Measurements from ENCODE around the gene PRPF39. TPM values are rescaled to one million over a fixed set of nuclear protein-coding genes. Genes with fewer than 3 reads are reported as not detected.

The PRPF39 gene
- total and polyA plus RNA-seq, 3 experiments from 2014 or later = 9.0 to 49.1 (median 48.6) TPM

DNA sequence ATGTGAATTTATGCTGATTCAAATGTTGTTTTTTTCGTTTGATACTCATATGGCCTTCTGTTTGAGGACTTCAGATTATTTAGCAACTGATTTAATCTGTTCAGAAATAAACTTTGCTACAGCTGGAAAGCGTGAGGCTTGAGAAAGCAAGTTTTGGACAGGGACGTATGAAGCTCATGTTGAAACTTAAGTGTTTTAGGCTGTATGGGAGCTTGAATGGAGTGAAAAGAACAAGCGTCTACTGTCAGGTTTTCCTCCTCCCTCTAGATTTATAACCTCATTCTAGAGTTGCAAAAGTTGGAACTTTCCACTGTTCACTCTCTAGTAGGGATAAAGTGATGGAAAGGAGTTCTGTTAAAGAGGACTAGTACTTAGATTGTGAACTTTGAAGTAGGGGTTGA lies 1.0 kb downstream of the PRPF39 start:
- ChIA-PET CTCF (no interaction called here), POLR2A (interaction anchor here (1.2 to 2.6 kb wide), 3 partner anchors 49 to 188 kb away, joined by 5 to 12 read pairs (median 7); partner anchors contain the start of genes FKBP3 and TOGARAM1)
- H3K9me3 ChIP-seq (ENCODE audit: low read length) = no peaks in the 10 kb centered on the region
- Mint-ChIP-seq H3K4me3 (peak overlapping the region; percentile 92 to 97 (median 96)), H3K27ac (peak overlapping the region; percentile 75 to 99 (median 95)), H3K27me3 (peaks cover 0 to 5% of the 10 kb centered on the region in 2 donors), H3K36me3 (peaks cover 0 to 19% (median 2%) of the 10 kb centered on the region in 3 donors), H3K9me3 (no peaks in the 10 kb centered on the region), H3K4me1 (peaks cover 53 to 61% (median 61%) of the 10 kb centered on the region in 3 donors)
- peak overlapping the region; percentile 89 for H3K27ac ChIP-seq (ENCODE audit: low read depth, low read length)
- H3K36me3 ChIP-seq (ENCODE audit: insufficient read depth, low read length) = no peaks in the 10 kb centered on the region
- no peak for DNase-seq
- H3K4me1 ChIP-seq (ENCODE audit: insufficient read depth, low read length) = peaks cover 44% of the 10 kb centered on the region
- peak overlapping the region; percentile 90 for H3K4me3 ChIP-seq (ENCODE audit: low read length)
- H3K27me3 ChIP-seq (ENCODE audit: insufficient read depth, low read length, poor library complexity, severe bottlenecking) = no peaks in the 10 kb centered on the region

DNA sequence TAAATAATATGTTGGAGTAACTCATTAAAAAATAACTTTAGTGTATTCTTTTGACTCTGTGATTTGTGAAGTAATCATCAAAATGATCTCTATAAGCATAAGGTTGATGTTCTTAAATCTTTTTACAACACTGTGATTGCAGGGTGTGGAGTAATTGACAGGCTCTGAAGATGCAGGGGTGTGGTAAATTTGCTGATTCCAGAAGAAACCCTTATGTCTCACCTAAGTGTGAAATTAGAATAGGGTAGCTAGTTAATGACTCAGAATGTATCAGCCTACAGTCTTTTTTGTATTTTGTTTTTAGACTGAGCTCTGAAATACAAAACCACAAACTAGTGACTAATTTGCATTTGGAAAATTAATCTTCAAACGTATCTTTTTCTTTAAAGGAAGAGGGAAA lies 5.9 kb downstream of the PRPF39 start:
- no peak overlapping the region for H3K4me3 ChIP-seq (ENCODE audit: low read length)
- Mint-ChIP-seq H3K27me3 (no peaks in the 10 kb centered on the region), H3K4me1 (peaks cover 69 to 88% (median 84%) of the 10 kb centered on the region in 3 donors), H3K4me3 (peak overlapping the region in 2 of 7 donors; percentile 12 to 41), H3K27ac (peak overlapping the region in 4 of 8 donors; percentile 1 to 57 (median 50)), H3K9me3 (no peaks in the 10 kb centered on the region), H3K36me3 (peaks cover 0 to 27% (median 2%) of the 10 kb centered on the region in 3 donors)
- no peaks in the 10 kb centered on the region for H3K36me3 ChIP-seq (ENCODE audit: insufficient read depth, low read length)
- H3K9me3 ChIP-seq (ENCODE audit: low read length) = no peaks in the 10 kb centered on the region
- no peaks in the 10 kb centered on the region for H3K27me3 ChIP-seq (ENCODE audit: insufficient read depth, low read length, poor library complexity, severe bottlenecking)
- POLR2A ChIA-PET = interaction anchor here (0.5 to 0.9 kb wide), 2 partner anchors 11 to 41 kb away, joined by 3 to 7 read pairs; no protein-coding TSS in a partner anchor
- no peak for DNase-seq
- no peak overlapping the region for H3K27ac ChIP-seq (ENCODE audit: low read depth, low read length)
- CTCF ChIA-PET = interaction anchor here (1.1 to 1.3 kb wide), 2 partner anchors 8 to 33 kb away, joined by 3 read pairs; no protein-coding TSS in a partner anchor
- peaks cover 38% of the 10 kb centered on the region for H3K4me1 ChIP-seq (ENCODE audit: insufficient read depth, low read length)

DNA sequence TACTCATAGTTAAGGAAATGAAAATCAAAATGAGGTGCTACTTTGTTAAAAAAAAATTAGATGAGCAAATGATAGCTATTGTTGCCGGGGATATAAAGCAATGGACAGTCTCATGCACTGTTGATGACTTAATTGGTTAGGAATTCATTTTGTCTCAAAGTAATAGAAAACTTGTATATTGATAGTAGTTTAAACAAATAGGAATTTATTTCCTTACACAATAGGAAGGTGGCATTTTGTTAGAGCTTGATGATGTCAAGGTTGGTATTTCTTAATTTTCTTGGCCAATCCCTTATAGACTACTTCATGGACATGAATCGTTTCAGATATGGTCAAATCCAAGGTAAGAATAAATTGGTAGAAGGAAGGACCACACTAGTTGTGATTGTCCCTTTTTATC lies 7.8 kb downstream of the PRPF39 start:
- peaks cover 51 to 78% (median 78%) of the 10 kb centered on the region in 3 donors for H3K4me1 Mint-ChIP-seq
- H3K27me3 Mint-ChIP-seq = no peaks in the 10 kb centered on the region
- no peaks in the 10 kb centered on the region for H3K9me3 Mint-ChIP-seq
- CTCF ChIA-PET = no interaction called here
- H3K36me3 Mint-ChIP-seq = peaks cover 0 to 38% (median 13%) of the 10 kb centered on the region in 3 donors
- no peak for DNase-seq
- no peaks in the 10 kb centered on the region for H3K27me3 ChIP-seq (ENCODE audit: insufficient read depth, low read length, poor library complexity, severe bottlenecking)
- no peak overlapping the region for H3K27ac ChIP-seq (ENCODE audit: low read depth, low read length)
- POLR2A ChIA-PET = no interaction called here
- H3K36me3 ChIP-seq (ENCODE audit: insufficient read depth, low read length) = peaks cover 5% of the 10 kb centered on the region
- H3K4me3 Mint-ChIP-seq = peak overlapping the region in 1 of 7 donors; percentile 23
- H3K9me3 ChIP-seq (ENCODE audit: low read length) = no peaks in the 10 kb centered on the region
- peak overlapping the region in 2 of 8 donors; percentile 20 to 60 for H3K27ac Mint-ChIP-seq
- no peak overlapping the region for H3K4me3 ChIP-seq (ENCODE audit: low read length)
- H3K4me1 ChIP-seq (ENCODE audit: insufficient read depth, low read length) = peaks cover 20% of the 10 kb centered on the region

DNA sequence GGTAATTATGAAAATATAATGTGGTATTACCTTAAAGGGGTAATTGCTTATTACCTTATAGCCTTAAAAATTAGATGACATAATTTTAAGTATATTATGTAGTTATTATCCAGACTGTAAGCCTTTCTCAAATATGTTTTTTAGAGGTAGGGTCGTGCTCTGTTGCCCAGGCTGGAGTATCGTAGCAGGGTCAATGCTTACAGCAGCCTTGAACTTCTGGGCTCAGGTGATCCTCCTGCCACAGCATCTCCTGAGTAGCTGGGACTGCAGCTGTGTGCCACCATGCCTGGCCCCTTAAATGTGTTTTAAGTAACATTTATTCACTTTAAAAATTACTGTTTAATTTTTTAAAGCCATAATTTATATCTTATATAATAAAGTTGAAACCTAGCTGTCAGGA lies 10.4 kb downstream of the PRPF39 start:
- POLR2A ChIA-PET = no interaction called here
- H3K9me3 Mint-ChIP-seq = no peaks in the 10 kb centered on the region

DNA sequence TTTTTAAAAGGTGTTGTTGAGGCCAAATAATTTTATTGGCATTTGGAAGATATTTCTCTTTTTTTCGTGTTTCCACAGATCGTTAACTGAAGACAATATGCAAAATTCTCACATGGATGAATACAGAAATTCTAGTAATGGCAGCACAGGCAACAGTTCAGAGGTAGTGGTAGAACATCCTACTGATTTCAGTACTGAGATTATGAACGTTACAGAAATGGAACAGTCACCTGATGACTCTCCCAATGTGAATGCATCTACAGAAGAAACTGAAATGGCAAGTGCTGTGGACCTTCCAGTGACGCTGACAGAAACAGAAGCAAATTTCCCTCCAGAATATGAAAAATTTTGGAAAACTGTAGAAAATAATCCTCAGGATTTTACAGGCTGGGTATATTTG lies 11.2 kb downstream of the PRPF39 start:
- Mint-ChIP-seq H3K4me3 (no peak overlapping the region), H3K27me3 (no peaks in the 10 kb centered on the region), H3K36me3 (peaks cover 7 to 62% (median 26%) of the 10 kb centered on the region in 3 donors), H3K27ac (peak overlapping the region in 2 of 8 donors; percentile 17 to 41), H3K4me1 (peaks cover 28 to 62% (median 57%) of the 10 kb centered on the region in 3 donors), H3K9me3 (no peaks in the 10 kb centered on the region)
- no peak overlapping the region for H3K4me3 ChIP-seq (ENCODE audit: low read length)
- no peak for DNase-seq
- POLR2A ChIA-PET = interaction anchor here (0.7 kb wide), 1 partner anchor 138 kb away, joined by 5 read pairs; no protein-coding TSS in a partner anchor
- no peaks in the 10 kb centered on the region for H3K27me3 ChIP-seq (ENCODE audit: insufficient read depth, low read length, poor library complexity, severe bottlenecking)
- CTCF ChIA-PET = interaction anchor here (1.2 kb wide), 1 partner anchor 22 kb away, joined by 3 read pairs; no protein-coding TSS in a partner anchor
- H3K36me3 ChIP-seq (ENCODE audit: insufficient read depth, low read length) = peaks cover 13% of the 10 kb centered on the region
- no peak overlapping the region for H3K27ac ChIP-seq (ENCODE audit: low read depth, low read length)
- no peaks in the 10 kb centered on the region for H3K9me3 ChIP-seq (ENCODE audit: low read length)
- H3K4me1 ChIP-seq (ENCODE audit: insufficient read depth, low read length) = no peaks in the 10 kb centered on the region

More for the DNA sequence above, 10.4 kb downstream of the PRPF39 start:
- no peaks in the 10 kb centered on the region for H3K9me3 ChIP-seq (ENCODE audit: low read length)
- no peaks in the 10 kb centered on the region for H3K27me3 Mint-ChIP-seq
- H3K36me3 ChIP-seq (ENCODE audit: insufficient read depth, low read length) = peaks cover 9% of the 10 kb centered on the region
- peaks cover 37 to 70% (median 62%) of the 10 kb centered on the region in 3 donors for H3K4me1 Mint-ChIP-seq
- CTCF ChIA-PET = interaction anchor here (0.8 to 1.2 kb wide), 2 partner anchors 23 to 32 kb away, joined by 3 read pairs; no protein-coding TSS in a partner anchor
- no peak overlapping the region for H3K27ac ChIP-seq (ENCODE audit: low read depth, low read length)
- no peak overlapping the region for H3K4me3 Mint-ChIP-seq
- no peak for DNase-seq
- H3K4me3 ChIP-seq (ENCODE audit: low read length) = no peak overlapping the region
- no peaks in the 10 kb centered on the region for H3K27me3 ChIP-seq (ENCODE audit: insufficient read depth, low read length, poor library complexity, severe bottlenecking)
- peaks cover 5% of the 10 kb centered on the region for H3K4me1 ChIP-seq (ENCODE audit: insufficient read depth, low read length)
- H3K36me3 Mint-ChIP-seq = peaks cover 7 to 55% (median 23%) of the 10 kb centered on the region in 3 donors
- no peak overlapping the region for H3K27ac Mint-ChIP-seq

DNA sequence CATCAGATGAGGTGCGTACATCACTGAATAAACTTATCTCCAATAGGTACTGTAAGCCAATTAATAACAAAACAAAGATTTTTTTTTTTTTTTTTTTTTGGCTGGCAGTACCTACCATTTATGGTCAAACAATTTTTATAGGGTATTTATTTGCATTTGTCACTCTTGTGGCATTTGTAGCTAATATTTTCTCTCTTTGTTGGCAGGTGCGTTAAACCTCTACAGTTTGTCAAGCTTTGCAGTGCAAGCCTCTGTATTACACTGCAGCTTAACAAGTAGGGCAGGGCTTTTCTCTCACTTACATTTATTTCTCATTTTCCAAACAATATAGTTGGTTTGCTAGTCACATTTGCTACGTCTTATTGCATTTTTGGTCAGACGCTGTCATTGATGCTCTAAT lies 12.3 kb downstream of the PRPF39 start:
- peaks cover 7 to 70% (median 26%) of the 10 kb centered on the region in 3 donors for H3K36me3 Mint-ChIP-seq
- no peak overlapping the region for H3K4me3 Mint-ChIP-seq
- Histone ChIP-seq H3K9me3 (ENCODE audit: low read length) (no peaks in the 10 kb centered on the region), H3K4me3 (ENCODE audit: low read length) (no peak overlapping the region), H3K27me3 (ENCODE audit: insufficient read depth, low read length, poor library complexity, severe bottlenecking) (no peaks in the 10 kb centered on the region), H3K27ac (ENCODE audit: low read depth, low read length) (no peak overlapping the region), H3K4me1 (ENCODE audit: insufficient read depth, low read length) (no peaks in the 10 kb centered on the region), H3K36me3 (ENCODE audit: insufficient read depth, low read length) (peaks cover 15% of the 10 kb centered on the region)
- peak overlapping the region in 1 of 8 donors; percentile 8 for H3K27ac Mint-ChIP-seq
- peaks cover 18 to 51% (median 46%) of the 10 kb centered on the region in 3 donors for H3K4me1 Mint-ChIP-seq
- POLR2A ChIA-PET = no interaction called here
- CTCF ChIA-PET = interaction anchor here (0.6 kb wide), 1 partner anchor 162 kb away, joined by 3 read pairs; no protein-coding TSS in a partner anchor
- no peaks in the 10 kb centered on the region for H3K9me3 Mint-ChIP-seq
- H3K27me3 Mint-ChIP-seq = no peaks in the 10 kb centered on the region
- DNase-seq = no peak

DNA sequence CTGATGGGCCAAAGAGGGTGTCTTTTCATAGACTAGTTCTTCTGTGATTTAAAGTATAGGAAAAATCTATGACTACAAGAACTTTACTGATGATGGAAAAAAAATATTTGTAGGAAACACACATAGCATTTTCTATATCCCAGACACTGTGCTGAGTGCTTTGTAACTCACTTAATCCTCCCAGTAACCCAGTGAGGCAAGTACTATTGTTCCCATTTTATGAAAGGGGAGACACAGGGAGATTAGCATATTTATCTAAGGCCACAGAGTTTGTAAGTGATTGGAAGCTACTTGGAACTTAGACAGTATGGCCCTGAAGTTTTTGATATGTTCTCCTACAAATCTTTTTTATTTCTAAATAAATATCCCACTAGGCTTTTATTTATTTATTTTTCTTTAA lies 19.9 kb downstream of the PRPF39 start:
- Mint-ChIP-seq H3K27me3 (no peaks in the 10 kb centered on the region), H3K4me3 (no peak overlapping the region), H3K36me3 (peaks cover 11 to 79% (median 12%) of the 10 kb centered on the region in 3 donors), H3K9me3 (no peaks in the 10 kb centered on the region), H3K27ac (peak overlapping the region in 2 of 8 donors; percentile 21 to 38), H3K4me1 (peaks cover 5 to 9% (median 7%) of the 10 kb centered on the region in 3 donors)
- H3K36me3 ChIP-seq (ENCODE audit: insufficient read depth, low read length) = peaks cover 23% of the 10 kb centered on the region
- no peak for DNase-seq
- H3K27me3 ChIP-seq (ENCODE audit: insufficient read depth, low read length, poor library complexity, severe bottlenecking) = no peaks in the 10 kb centered on the region
- CTCF ChIA-PET = no interaction called here
- no peak overlapping the region for H3K4me3 ChIP-seq (ENCODE audit: low read length)
- H3K27ac ChIP-seq (ENCODE audit: low read depth, low read length) = no peak overlapping the region
- POLR2A ChIA-PET = no interaction called here
- no peaks in the 10 kb centered on the region for H3K9me3 ChIP-seq (ENCODE audit: low read length)
- no peaks in the 10 kb centered on the region for H3K4me1 ChIP-seq (ENCODE audit: insufficient read depth, low read length)

DNA sequence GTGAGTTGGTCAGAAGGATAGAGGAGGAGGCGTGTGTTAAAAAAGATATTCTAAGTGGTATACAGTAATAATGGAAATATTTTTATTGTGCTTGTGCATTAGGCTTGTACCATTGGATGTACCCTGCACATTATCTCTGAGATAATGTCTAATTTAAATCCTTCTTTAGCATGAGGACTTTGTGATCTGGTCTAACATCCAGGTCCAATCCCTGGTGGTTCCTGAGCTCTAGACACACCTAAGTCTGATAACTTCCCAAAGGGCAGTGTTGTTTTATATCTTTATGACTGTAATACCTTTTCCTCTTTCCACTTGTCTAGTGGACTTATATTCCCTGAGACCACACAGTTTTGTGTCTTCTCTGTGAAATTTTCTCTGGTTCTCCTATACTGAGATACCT lies 20.6 kb downstream of the PRPF39 start:
- DNase-seq = no peak
- Histone ChIP-seq H3K36me3 (ENCODE audit: insufficient read depth, low read length) (peaks cover 25% of the 10 kb centered on the region), H3K4me3 (ENCODE audit: low read length) (no peak overlapping the region), H3K27ac (ENCODE audit: low read depth, low read length) (no peak overlapping the region), H3K27me3 (ENCODE audit: insufficient read depth, low read length, poor library complexity, severe bottlenecking) (no peaks in the 10 kb centered on the region), H3K9me3 (ENCODE audit: low read length) (no peaks in the 10 kb centered on the region), H3K4me1 (ENCODE audit: insufficient read depth, low read length) (no peaks in the 10 kb centered on the region)
- no peaks in the 10 kb centered on the region for H3K27me3 Mint-ChIP-seq
- H3K4me3 Mint-ChIP-seq = no peak overlapping the region
- CTCF ChIA-PET = no interaction called here
- POLR2A ChIA-PET = no interaction called here
- H3K27ac Mint-ChIP-seq = peak overlapping the region in 1 of 8 donors; percentile 72
- peaks cover 11 to 78% (median 12%) of the 10 kb centered on the region in 3 donors for H3K36me3 Mint-ChIP-seq
- H3K9me3 Mint-ChIP-seq = no peaks in the 10 kb centered on the region
- peaks cover 3 to 5% (median 3%) of the 10 kb centered on the region in 3 donors for H3K4me1 Mint-ChIP-seq
